ENCODE data around the gene PPP1R9B.

PPP1R9B gene

GRCh38 chr17:50099003-50099402, 51.5 kb downstream of the PPP1R9B start:
- Mint-ChIP-seq H3K27me3 (ENCODE audit: low read depth) (peaks cover 3% of the 10 kb centered on the region), H3K9me3 (no peaks in the 10 kb centered on the region), H3K36me3 (ENCODE audit: low read depth) (peaks cover 15% of the 10 kb centered on the region), H3K27ac (peak overlapping the region in 2 of 3 experiments; percentile 10 to 21), H3K4me3 (peak overlapping the region in 2 of 3 experiments; percentile 24 to 47), H3K4me1 (peaks cover 60% of the 10 kb centered on the region)
- no peak for TF ChIP-seq CTCF (IDR thresholded peaks at IDR 0.05; ENCODE audit: unreplicated experiment in 3 of 3)

GRCh38 chr17:50098583-50098982, 51.9 kb downstream of the PPP1R9B start:
- H3K36me3 Mint-ChIP-seq (ENCODE audit: low read depth), result peaks cover 15% of the 10 kb centered on the region
- peaks cover 3% of the 10 kb centered on the region for H3K27me3 Mint-ChIP-seq (ENCODE audit: low read depth)
- peak overlapping the region in 2 of 3 experiments; percentile 24 to 47 for H3K4me3 Mint-ChIP-seq
- no peaks in the 10 kb centered on the region for H3K9me3 Mint-ChIP-seq
- TF ChIP-seq CTCF (IDR thresholded peaks at IDR 0.05; ENCODE audit: unreplicated experiment in 3 of 3), result no peak
- H3K4me1 Mint-ChIP-seq, result peaks cover 60% of the 10 kb centered on the region
- H3K27ac Mint-ChIP-seq, result peak overlapping the region in 2 of 3 experiments; percentile 10 to 21

GRCh38 chr17:50097926-50098325, 52.6 kb downstream of the PPP1R9B start:
- no peak for TF ChIP-seq CTCF (IDR thresholded peaks at IDR 0.05; ENCODE audit: unreplicated experiment in 3 of 3)
- Mint-ChIP-seq H3K4me1 (peaks cover 54% of the 10 kb centered on the region), H3K4me3 (peak overlapping the region; percentile 61 to 100 (median 77)), H3K27ac (peak overlapping the region in 1 of 3 experiments; percentile 21), H3K36me3 (ENCODE audit: low read depth) (peaks cover 15% of the 10 kb centered on the region), H3K27me3 (ENCODE audit: low read depth) (peaks cover 3% of the 10 kb centered on the region), H3K9me3 (no peaks in the 10 kb centered on the region)

GRCh38 chr17:50097455-50097854, 53.0 kb downstream of the PPP1R9B start:
- Mint-ChIP-seq H3K4me1 (peaks cover 49% of the 10 kb centered on the region), H3K4me3 (peak overlapping the region; percentile 69 to 100 (median 77)), H3K36me3 (ENCODE audit: low read depth) (peaks cover 15% of the 10 kb centered on the region), H3K27me3 (ENCODE audit: low read depth) (peaks cover 3% of the 10 kb centered on the region), H3K27ac (no peak overlapping the region), H3K9me3 (no peaks in the 10 kb centered on the region)
- TF ChIP-seq CTCF (IDR thresholded peaks at IDR 0.05; ENCODE audit: unreplicated experiment in 3 of 3), result no peak

- peaks cover 42% of the 10 kb centered on the region for H3K4me1 Mint-ChIP-seq
- H3K27me3 Mint-ChIP-seq (ENCODE audit: low read depth), result peaks cover 8% of the 10 kb centered on the region
- peaks cover 15% of the 10 kb centered on the region for H3K36me3 Mint-ChIP-seq (ENCODE audit: low read depth)
- no peak overlapping the region for H3K27ac Mint-ChIP-seq
- no peaks in the 10 kb centered on the region for H3K9me3 Mint-ChIP-seq
- peak overlapping the region; percentile 100 for H3K4me3 Mint-ChIP-seq
- TF ChIP-seq CTCF (IDR thresholded peaks at IDR 0.05; ENCODE audit: unreplicated experiment in 3 of 3), result no peak
These were observed 53.7 kb downstream of the PPP1R9B start for GRCh38 chr17:50096758-50097157.

- Mint-ChIP-seq H3K27me3 (ENCODE audit: low read depth) (peaks cover 8% of the 10 kb centered on the region), H3K4me3 (peak overlapping the region; percentile 100), H3K4me1 (peaks cover 35% of the 10 kb centered on the region), H3K9me3 (no peaks in the 10 kb centered on the region), H3K36me3 (ENCODE audit: low read depth) (peaks cover 15% of the 10 kb centered on the region), H3K27ac (peak overlapping the region; percentile 82 to 91 (median 89))
- no peak for TF ChIP-seq CTCF (IDR thresholded peaks at IDR 0.05; ENCODE audit: unreplicated experiment in 3 of 3)
These were observed 54.4 kb downstream of the PPP1R9B start for GRCh38 chr17:50096092-50096491.

Measured in nephron (organoid).